ENCODE data around the gene IFI6.
"Not testable (repeated sequence)": the region's sequence is repeated elsewhere in the genome, so short reads cannot be mapped to it uniquely, and the experiment has no call there.

The IFI6 gene

GRCh38 chr1:27633298-27633610 is 38.7 kb downstream of the IFI6 start:
- TF ChIP-seq, protein P1, sequence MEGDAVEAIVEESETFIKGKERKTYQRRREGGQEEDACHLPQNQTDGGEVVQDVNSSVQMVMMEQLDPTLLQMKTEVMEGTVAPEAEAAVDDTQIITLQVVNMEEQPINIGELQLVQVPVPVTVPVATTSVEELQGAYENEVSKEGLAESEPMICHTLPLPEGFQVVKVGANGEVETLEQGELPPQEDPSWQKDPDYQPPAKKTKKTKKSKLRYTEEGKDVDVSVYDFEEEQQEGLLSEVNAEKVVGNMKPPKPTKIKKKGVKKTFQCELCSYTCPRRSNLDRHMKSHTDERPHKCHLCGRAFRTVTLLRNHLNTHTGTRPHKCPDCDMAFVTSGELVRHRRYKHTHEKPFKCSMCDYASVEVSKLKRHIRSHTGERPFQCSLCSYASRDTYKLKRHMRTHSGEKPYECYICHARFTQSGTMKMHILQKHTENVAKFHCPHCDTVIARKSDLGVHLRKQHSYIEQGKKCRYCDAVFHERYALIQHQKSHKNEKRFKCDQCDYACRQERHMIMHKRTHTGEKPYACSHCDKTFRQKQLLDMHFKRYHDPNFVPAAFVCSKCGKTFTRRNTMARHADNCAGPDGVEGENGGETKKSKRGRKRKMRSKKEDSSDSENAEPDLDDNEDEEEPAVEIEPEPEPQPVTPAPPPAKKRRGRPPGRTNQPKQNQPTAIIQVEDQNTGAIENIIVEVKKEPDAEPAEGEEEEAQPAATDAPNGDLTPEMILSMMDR (IDR thresholded peaks at IDR 0.05; ENCODE audit: borderline replicate concordance, insufficient read depth, low read depth, low read length) = no peak
- peak overlapping the region; percentile 76 for H3K4me3 ChIP-seq (ENCODE audit: low read depth, low read length)

- H3K4me3 ChIP-seq (ENCODE audit: low read depth, low read length) = peak overlapping the region; percentile 76
- TF ChIP-seq, protein P1 (IDR thresholded peaks at IDR 0.05; ENCODE audit: borderline replicate concordance, insufficient read depth, low read depth, low read length) = no peak
Measured at GRCh38 chr1:27632387-27633297, 39.4 kb downstream of the IFI6 start.

DNA sequence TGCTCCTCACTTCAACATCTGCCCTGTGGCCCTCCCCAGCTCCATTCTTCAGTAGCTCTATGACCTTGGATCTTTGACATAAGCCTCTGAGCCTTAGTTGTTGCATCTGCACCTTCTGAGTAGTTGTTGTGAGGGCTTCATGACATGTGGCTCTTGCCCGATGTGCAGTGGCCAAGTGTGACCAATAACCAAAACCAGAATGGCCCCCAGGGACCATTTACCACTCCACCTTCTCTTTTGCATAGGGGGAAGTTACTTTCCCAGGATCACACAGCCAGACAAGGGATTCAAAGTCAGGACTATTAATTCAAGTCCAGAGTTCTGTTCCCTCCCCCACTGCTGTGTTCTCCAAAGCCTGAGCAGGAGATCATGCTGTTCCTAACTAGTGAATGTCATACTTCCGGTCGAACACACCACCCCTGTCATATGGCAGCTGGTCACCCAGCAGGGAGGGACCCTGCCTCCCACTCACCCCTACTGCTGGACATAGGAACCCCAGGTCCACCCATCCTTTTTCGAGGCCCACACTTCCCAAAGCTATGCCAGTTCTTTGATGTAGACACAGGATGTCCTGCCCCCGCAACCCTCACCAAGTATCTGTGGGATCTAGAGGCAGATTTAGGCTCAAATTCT is 41.0 kb downstream of the IFI6 start:
- TF ChIP-seq, protein P1 (IDR thresholded peaks at IDR 0.05; ENCODE audit: borderline replicate concordance, insufficient read depth, low read depth, low read length) = no peak
- H3K4me3 ChIP-seq (ENCODE audit: low read depth, low read length) = peak overlapping the region; percentile 45

DNA sequence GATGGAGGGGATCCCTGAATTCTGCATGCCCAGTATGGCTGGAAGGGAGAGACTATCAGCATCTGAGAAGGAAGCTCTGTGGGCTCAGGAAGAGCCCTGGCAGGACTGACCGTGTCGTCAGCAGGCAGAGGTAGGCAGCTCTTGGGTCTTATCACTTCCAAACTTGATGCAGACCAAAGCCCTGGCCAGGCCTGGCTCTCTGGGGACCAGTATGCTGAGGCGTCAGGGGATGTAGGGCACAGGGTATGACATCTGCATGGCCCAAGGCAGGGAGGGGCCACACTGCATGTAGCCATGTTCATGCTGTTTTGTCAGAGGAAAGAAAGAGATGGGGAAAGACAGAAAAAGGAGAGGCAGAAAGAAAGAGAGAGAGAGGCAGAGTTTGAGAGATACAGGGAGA is 43.3 kb downstream of the IFI6 start:
- H3K4me3 ChIP-seq (ENCODE audit: low read depth, low read length) = no peak overlapping the region
- TF ChIP-seq, protein P1 (IDR thresholded peaks at IDR 0.05; ENCODE audit: borderline replicate concordance, insufficient read depth, low read depth, low read length) = no peak

DNA sequence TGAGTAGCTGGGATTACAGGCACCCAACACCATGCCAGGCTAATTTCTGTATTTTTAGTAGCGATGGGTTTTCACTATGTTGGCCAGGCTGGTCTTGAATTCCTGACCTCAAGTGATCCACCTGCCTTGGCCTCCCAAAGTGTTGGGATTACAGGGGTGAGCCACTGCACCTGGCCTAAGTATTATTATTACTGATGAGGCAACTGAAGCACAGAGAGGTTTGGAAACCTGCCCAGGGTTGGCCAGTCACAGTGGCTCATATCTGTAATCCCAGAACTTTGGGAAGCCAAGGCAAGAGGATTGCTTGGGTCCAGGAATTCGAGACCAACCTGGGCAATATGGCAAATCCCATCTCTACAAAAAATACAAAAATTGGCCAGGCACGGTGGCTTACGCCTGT is 44.3 kb downstream of the IFI6 start:
- not testable (repeated sequence) for H3K4me3 ChIP-seq (ENCODE audit: low read depth, low read length)

- TF ChIP-seq, protein P1 (IDR thresholded peaks at IDR 0.05; ENCODE audit: borderline replicate concordance, insufficient read depth, low read depth, low read length) = no peak
- no peak overlapping the region for H3K4me3 ChIP-seq (ENCODE audit: low read depth, low read length)
Measured at GRCh38 chr1:27627061-27627460, 44.9 kb downstream of the IFI6 start.

GRCh38 chr1:27626031-27626935 is 45.7 kb downstream of the IFI6 start:
- TF ChIP-seq, protein P1 (IDR thresholded peaks at IDR 0.05; ENCODE audit: borderline replicate concordance, insufficient read depth, low read depth, low read length) = no peak

More at GRCh38 chr1:27626031-27626935, 45.7 kb downstream of the IFI6 start:
- peak overlapping the region; percentile 56 for H3K4me3 ChIP-seq (ENCODE audit: low read depth, low read length)

Measured in GM12875 (cell line).